ENCODE results near the gene OR2T1.
"Not testable (repeated sequence)": the region's sequence is repeated elsewhere in the genome, so short reads cannot be mapped to it uniquely, and the experiment has no call there.

GRCh38 chr1:248449821-248450465 is 47.1 kb downstream of the OR2T1 start:
- TF ChIP-seq CTCF, POLR2A (IDR thresholded peaks at IDR 0.05): not testable (repeated sequence)

Measured in ovary (tissue), 3 donors.